Natural killer cell (primary cell): Measurements from ENCODE around the gene EXD2. TPM values are rescaled to one million over a fixed set of nuclear protein-coding genes. Genes with fewer than 3 reads are reported as not detected.
"Not testable (repeated sequence)": the region's sequence is repeated elsewhere in the genome, so short reads cannot be mapped to it uniquely, and the experiment has no call there.

Experiments
- ATAC-seq, 3 donors: fragments of 150-1000 bp in 2 of 3; fragments of 200-7000 bp in 1 of 3; cut with Tn5 transposase; 1 replicate in 1 of 3; 2 replicates in 2 of 3; pipeline ENCODE4 v1.10.0; 2021; ENCODE audit warnings: mild to moderate bottlenecking in 2 of 3, moderate library complexity in 2 of 3
- DNase-seq, 2 donors: peaks; one replicate each; pipeline versions ENCODE4 v3.0.0 to v3.0.0-alpha.2; 2013 to 2021; ENCODE audit warnings: mixed read lengths in 1 of 2
- H3K27ac ChIP-seq: one replicate; pipeline ENCODE4 v1.5.1; 2013; ENCODE audit warnings: mild to moderate bottlenecking, low read length
- H3K27me3 ChIP-seq: one replicate; pipeline ENCODE4 v1.6.1; 2013; ENCODE audit warnings: low read length; ENCODE audit not compliant: control insufficient read depth, insufficient read depth
- H3K36me3 ChIP-seq: one replicate; pipeline ENCODE4 v1.6.1; 2013; ENCODE audit warnings: low read length; ENCODE audit not compliant: control insufficient read depth, insufficient read depth
- H3K4me1 ChIP-seq: one replicate; pipeline ENCODE4 v1.6.1; 2013; ENCODE audit warnings: low read length; ENCODE audit not compliant: control insufficient read depth, insufficient read depth
- H3K4me3 ChIP-seq: one replicate; pipeline ENCODE4 v1.5.1; 2013; ENCODE audit warnings: low read length
- H3K9me3 ChIP-seq: one replicate; pipeline ENCODE4 v1.6.1; 2013; ENCODE audit warnings: low read length; ENCODE audit not compliant: control insufficient read depth, insufficient read depth
- H3K27ac Mint-ChIP-seq, 2 donors: one replicate each; pipeline ENCODE4 v1.8.0; 2022; ENCODE audit warnings: mild to moderate bottlenecking in 2 of 2, mixed read lengths in 2 of 2, moderate library complexity in 1 of 2
- H3K27me3 Mint-ChIP-seq, 2 donors: one replicate each; pipeline ENCODE4 v1.8.0; 2022; ENCODE audit warnings: low read depth in 2 of 2, mixed read lengths in 2 of 2
- H3K36me3 Mint-ChIP-seq: one replicate; pipeline ENCODE4 v1.8.0; 2022; ENCODE audit warnings: mixed read lengths
- H3K4me1 Mint-ChIP-seq, 2 donors: one replicate each; pipeline ENCODE4 v1.8.0; 2022; ENCODE audit warnings: mixed read lengths in 2 of 2
- H3K4me3 Mint-ChIP-seq: one replicate; pipeline ENCODE4 v1.8.0; 2022; ENCODE audit warnings: mild to moderate bottlenecking, moderate library complexity, mixed read lengths
- H3K9me3 Mint-ChIP-seq, 2 donors: one replicate each; pipeline ENCODE4 v1.8.0; 2022; ENCODE audit warnings: mixed read lengths in 2 of 2
- WGBS: methylation state at CpG from one replicate; pipeline ENCODE4 v1.1.7; 2013; ENCODE audit warnings: missing lambda C conversion rate; ENCODE audit not compliant: insufficient coverage; 5-methylcytosine and 5-hydroxymethylcytosine counted together
- intact Hi-C: fragments of 100-400 bp; cut with micrococcal nuclease; formaldehyde crosslinking; loops from one replicate; pipeline ENCODE4 v1.14.2; 2022
- total RNA-seq, 4 donors: library from RNA; stranded (reverse); fragments of 120-200 nt in 1 of 4; gene quantifications; one replicate each; pipeline versions ENCODE4 v1.2.3 to v1.2.4, GENCODE V29; 2013 to 2022
- TF ChIP-seq, protein P1 (sequence below): fragments of 200-600 bp; IDR thresholded peaks from one replicate; pipeline ENCODE4 v1.8.0; 2022; ENCODE audit warnings: antibody characterized with exemption

The EXD2 gene
- total RNA-seq, 3 donors from 2014 or later (not counting 1 experiment from before 2014, with no cell fraction given): 2.0 to 4.9 (median 2.9) TPM

DNA sequence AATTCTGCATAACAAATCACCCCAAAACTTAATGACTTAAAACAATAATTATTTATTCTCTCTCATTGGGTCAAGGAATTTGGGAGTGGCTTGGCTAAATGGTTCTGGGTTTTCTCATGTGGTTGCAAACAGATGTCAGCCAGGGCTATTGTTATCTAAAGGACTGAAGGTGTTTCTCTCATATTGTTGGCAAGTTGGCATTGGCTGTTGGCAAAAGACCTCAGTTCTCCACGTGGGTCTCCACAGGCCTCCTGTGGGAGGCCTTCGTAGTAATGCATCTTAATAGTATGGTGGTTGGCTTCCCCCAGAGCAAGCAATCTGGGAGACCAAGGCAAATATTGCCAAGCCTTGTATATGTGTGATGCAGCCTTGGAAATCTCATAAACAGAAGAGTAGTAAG lies 83.0 kb downstream of the EXD2 start:
- H3K36me3 ChIP-seq: no peaks in the 10 kb centered on the region
- H3K9me3 ChIP-seq: no peaks in the 10 kb centered on the region
- peaks cover 7 to 26% of the 10 kb centered on the region in 2 donors for H3K27me3 Mint-ChIP-seq
- no peaks in the 10 kb centered on the region for H3K4me1 ChIP-seq
- no peak overlapping the region for H3K27ac ChIP-seq
- DNase-seq (no peak), ATAC-seq (no peak)
- intact Hi-C loops: no loop called here
- no peaks in the 10 kb centered on the region for H3K4me1 Mint-ChIP-seq
- no peaks in the 10 kb centered on the region for H3K27me3 ChIP-seq
- no peak overlapping the region for H3K4me3 Mint-ChIP-seq
- H3K9me3 Mint-ChIP-seq: no peaks in the 10 kb centered on the region
- 61% methylated on average over 2 of the region's 2 CpGs for WGBS
- H3K27ac Mint-ChIP-seq: no peak overlapping the region
- no peak overlapping the region for H3K4me3 ChIP-seq
- H3K36me3 Mint-ChIP-seq: no peaks in the 10 kb centered on the region
- TF ChIP-seq, protein P1, sequence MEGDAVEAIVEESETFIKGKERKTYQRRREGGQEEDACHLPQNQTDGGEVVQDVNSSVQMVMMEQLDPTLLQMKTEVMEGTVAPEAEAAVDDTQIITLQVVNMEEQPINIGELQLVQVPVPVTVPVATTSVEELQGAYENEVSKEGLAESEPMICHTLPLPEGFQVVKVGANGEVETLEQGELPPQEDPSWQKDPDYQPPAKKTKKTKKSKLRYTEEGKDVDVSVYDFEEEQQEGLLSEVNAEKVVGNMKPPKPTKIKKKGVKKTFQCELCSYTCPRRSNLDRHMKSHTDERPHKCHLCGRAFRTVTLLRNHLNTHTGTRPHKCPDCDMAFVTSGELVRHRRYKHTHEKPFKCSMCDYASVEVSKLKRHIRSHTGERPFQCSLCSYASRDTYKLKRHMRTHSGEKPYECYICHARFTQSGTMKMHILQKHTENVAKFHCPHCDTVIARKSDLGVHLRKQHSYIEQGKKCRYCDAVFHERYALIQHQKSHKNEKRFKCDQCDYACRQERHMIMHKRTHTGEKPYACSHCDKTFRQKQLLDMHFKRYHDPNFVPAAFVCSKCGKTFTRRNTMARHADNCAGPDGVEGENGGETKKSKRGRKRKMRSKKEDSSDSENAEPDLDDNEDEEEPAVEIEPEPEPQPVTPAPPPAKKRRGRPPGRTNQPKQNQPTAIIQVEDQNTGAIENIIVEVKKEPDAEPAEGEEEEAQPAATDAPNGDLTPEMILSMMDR: no peak

DNA sequence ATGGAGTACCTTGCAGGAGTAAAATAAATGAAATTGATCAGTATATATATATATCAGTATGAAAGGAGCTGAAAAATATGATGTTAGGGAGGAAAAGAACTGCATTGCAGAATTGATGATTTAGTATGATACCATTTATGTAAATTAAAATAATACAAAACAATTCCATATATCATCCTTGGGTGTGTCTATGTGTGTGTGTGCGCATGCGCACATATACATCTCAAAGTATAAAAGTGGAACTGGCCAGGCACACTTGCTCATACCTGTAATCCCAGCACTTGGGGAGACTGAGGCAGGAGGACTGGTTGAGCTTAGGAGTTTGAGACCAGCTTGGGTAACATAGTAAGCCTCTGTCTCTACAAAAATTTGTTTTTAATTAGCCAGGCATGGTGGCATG lies 84.0 kb downstream of the EXD2 start:
- H3K27me3 Mint-ChIP-seq: peaks cover 7 to 26% of the 10 kb centered on the region in 2 donors
- Histone ChIP-seq H3K4me1 (no peaks in the 10 kb centered on the region), H3K27me3 (no peaks in the 10 kb centered on the region), H3K36me3 (no peaks in the 10 kb centered on the region), H3K9me3 (no peaks in the 10 kb centered on the region), H3K27ac (no peak overlapping the region), H3K4me3 (no peak overlapping the region)
- 100% methylated on average over 2 of the region's 2 CpGs for WGBS
- H3K4me1 Mint-ChIP-seq: no peaks in the 10 kb centered on the region
- intact Hi-C loops: no loop called here
- H3K4me3 Mint-ChIP-seq: no peak overlapping the region
- no peaks in the 10 kb centered on the region for H3K36me3 Mint-ChIP-seq
- TF ChIP-seq, protein P1: no peak
- no peaks in the 10 kb centered on the region for H3K9me3 Mint-ChIP-seq
- DNase-seq (no peak), ATAC-seq (no peak)
- H3K27ac Mint-ChIP-seq: no peak overlapping the region

DNA sequence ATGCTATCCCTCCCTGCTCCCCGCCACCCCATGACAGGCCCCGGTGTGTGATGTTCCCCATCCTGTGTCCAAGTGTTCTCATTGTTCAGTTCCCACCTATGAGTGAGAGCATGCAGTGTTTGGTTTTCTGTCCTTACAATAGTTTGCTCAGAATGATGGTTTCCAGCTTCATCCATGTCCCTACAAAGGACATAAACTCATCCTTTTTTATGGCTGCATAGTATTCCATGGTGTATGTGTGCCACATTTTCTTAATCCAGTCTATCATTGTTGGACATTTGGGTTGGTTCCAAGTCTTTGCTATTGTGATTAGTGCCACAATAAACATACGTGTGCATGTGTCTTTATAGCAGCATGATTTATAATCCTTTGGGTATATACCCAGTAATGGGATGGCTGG lies 86.1 kb downstream of the EXD2 start:
- H3K9me3 ChIP-seq, intact Hi-C loops, H3K27ac Mint-ChIP-seq, H3K4me3 Mint-ChIP-seq, DNase-seq, H3K4me3 ChIP-seq, H3K36me3 Mint-ChIP-seq, H3K4me1 ChIP-seq, H3K36me3 ChIP-seq, H3K4me1 Mint-ChIP-seq, ATAC-seq, H3K27ac ChIP-seq, H3K9me3 Mint-ChIP-seq, H3K27me3 ChIP-seq: not testable (repeated sequence)
- no CpG with 5 or more reads among the region's 3 CpGs for WGBS
- H3K27me3 Mint-ChIP-seq: peaks cover 10 to 26% of the 10 kb centered on the region in 2 donors

DNA sequence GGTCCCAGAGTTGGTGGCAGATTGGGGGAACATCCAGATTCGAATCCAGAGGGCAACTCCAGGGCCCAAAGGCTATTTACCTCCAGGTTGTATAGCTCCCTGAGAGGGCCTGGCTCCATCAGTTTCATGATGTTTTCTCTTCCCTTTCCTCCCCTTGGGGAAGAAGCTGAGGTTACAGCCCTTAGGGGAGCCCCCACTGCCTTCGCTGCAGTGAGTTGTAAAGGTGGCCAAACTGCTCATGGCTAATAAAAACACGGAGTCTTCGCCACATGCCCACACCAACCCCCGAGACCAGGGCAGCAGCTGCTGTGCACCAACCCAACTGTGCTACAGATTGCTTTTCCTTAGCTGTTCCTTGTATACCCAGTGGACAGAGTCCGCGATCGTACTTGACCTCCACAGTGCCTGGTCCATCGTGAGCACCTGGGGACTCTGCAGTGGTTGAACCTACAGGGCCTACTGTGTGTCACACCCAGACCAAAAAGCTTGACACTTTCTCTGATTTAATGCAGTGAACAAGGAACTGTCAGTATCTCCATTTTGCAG lies 89.5 kb downstream of the EXD2 start:
- intact Hi-C loops: no loop called here
- Mint-ChIP-seq H3K27me3 (peaks cover 7 to 17% of the 10 kb centered on the region in 2 donors), H3K36me3 (no peaks in the 10 kb centered on the region), H3K4me1 (no peaks in the 10 kb centered on the region), H3K27ac (no peak overlapping the region), H3K4me3 (no peak overlapping the region), H3K9me3 (no peaks in the 10 kb centered on the region)
- TF ChIP-seq, protein P1: no peak
- no peak overlapping the region for H3K4me3 ChIP-seq
- H3K9me3 ChIP-seq: no peaks in the 10 kb centered on the region
- H3K27ac ChIP-seq: no peak overlapping the region
- no peaks in the 10 kb centered on the region for H3K36me3 ChIP-seq
- DNase-seq: no peak
- H3K4me1 ChIP-seq: no peaks in the 10 kb centered on the region
- WGBS: 91% methylated on average over 9 of the region's 9 CpGs
- no peak for ATAC-seq
- no peaks in the 10 kb centered on the region for H3K27me3 ChIP-seq
